PC-9 (cell line): ENCODE measurements around the gene PYY.

Experiments used
- CTCF ChIP-seq: fragments of 200-600 bp; sonication (generic); conservative IDR thresholded peaks from 2 replicates; pipeline ENCODE4 v1.6.1; 2017; ENCODE audit warnings: mixed run types, antibody characterized with exemption, mild to moderate bottlenecking, moderate library complexity
- EZH2 ChIP-seq: fragments of 200-600 bp; sonication (generic); IDR thresholded peaks from 2 replicates; pipeline ENCODE4 v1.8.0; 2017; ENCODE audit warnings: antibody characterized with exemption, low read depth

- TF ChIP-seq EZH2, result no peak
- no peak for TF ChIP-seq CTCF
These were observed 38.2 kb downstream of the PYY start for GRCh38 chr17:43915559-43915958.
